ENCODE data around the gene EFNA5.

The EFNA5 gene

DNA sequence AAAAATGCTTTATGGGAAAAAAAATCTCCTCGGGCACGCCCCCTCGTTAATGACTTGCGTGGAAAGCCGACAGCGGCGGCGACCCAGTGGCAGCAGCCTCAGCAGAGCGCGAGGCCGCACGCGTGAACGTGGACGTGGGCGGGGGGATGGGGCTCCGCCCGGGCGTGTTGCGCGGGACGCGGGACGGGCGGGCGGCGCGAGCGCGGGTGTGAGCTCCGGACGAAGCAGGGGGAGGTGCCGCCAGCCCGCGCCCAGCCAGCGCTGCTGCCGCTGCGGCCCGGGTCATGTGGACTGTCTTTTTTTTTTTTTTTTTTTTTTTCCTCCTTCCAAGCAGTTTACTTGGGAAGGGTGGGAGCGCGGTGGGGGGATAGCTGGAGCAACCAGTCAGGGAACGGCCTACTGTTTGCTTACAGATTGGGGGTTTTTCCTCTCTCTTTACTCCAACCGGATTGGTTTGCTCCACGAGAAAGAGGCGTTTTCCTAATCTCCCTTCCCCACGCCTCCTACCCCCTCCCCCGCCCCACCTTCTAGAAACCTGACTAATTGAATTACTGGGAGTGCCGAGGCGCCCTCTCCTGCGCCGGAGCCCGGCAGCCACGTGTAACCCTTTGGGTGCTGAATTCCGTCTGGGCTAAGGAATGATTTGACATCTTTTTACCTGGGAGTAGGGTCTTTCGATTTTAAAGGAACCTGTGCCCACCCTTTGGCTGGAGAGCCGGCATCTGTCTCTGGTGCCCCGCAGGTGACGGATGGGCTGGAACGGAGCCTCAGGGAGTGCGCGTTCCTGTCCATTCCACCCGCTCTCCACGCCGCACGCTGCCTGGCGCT lies 1.7 kb upstream of the EFNA5 start:
- no peak for DNase-seq

DNA sequence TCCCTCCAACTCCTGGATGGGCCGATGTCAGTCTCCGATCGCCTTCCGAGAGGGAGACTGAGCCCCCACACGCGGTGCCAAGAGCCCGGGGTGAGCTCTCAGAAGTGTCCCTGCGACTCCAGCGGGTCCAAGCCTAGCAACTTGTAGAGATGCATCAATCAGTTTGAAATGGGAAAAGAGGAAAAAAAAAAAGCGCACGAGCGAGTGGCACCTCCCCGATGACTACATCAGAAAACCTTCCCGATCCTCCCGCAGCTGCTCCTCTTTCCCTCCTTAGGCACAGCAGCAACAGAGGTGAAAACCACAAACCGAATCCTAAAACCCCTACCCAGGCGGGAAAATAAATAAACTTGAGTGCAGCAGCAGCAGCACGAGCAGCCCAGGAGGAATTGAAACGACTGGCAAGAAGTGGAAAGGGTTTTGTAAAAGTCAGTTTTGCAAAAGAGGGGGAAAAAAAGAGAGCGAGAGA lies 1.0 kb upstream of the EFNA5 start:
- no peak for DNase-seq

DNA sequence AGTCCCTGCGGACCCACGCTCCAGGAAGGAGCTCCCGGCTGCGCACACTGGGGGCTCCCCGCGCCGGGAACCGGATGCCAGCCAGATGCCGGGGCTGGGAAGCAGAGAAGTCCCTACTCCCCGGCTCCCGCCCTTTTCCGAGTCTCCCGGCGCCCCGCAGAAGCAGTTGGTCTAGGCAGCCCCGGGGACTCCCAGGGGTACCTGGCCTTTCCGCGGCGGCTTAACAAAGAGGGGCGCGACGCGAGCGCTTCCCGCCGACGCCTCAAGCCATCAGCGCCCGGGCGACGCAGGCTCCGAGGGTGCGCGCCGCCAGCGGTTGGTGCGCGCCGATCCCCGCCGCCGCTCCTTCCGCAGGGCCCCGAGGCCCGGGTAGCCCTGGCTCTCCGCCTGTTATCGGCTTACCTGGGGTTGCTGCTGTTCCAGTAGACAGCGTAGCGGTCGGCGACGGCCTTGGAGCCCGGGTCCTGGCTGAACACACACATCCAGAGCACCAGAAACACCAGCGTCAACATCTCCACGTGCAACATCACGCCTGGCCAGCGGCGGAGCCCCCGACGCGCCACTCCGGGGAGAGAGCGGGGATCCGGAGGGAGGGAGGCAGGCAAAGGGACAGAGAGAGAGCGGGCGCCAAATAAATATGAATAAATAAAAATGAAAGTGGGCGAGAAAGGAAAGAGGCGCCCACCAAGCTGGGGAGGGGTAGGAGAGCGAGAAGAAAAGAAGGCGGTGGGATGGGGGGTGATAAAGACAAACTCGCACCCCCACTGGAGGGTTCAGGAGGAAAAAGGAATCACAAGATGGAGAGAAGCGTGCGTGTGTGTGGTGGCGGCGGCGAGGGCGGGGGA lies 428 bp downstream of the EFNA5 start:
- DNase-seq: no peak

DNA sequence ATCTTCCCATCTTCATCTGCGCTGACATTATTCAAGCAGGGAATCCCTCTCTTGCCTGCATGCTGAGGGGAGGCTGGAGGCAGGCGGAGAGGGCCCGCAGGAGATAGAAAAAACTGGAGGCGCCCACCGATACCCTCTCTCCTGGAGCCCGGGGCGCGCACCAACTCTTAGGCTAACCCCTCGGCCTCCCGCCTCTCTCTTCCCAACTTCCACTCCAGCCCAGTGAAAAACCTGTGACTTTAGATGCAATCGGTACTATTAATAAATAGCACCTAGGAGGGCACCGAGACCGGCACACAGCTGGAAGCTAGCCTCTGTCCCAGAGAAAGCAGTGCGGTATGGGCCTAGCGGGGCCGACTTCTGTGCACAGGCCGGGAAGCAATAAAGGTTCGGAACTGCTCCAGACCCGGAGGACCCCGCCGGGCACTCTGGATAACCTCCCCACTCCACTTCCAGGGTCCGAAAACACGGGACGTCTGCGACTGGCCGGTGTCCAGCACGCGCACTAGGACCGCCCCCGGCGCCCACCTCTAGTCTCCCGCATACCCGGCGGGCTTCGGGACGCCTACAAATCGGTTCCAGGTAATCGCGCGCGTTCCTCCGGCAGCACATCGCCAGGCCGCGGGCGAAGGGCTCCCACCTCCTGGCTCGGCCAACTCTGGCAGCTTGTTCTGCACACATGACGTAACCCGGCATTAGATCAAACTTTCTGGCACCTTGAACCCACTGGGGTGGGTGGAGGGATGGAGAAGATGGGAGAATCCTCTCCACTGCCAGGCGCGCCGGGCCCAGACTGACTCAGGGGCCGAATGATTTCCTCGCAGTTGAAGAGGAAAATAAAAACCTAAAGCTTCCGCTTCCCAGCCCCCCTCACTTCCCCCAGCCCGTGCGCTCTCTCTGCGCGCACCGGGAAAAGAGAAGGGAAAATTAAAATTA lies 1.4 kb downstream of the EFNA5 start:
- DNase-seq: no peak

DNA sequence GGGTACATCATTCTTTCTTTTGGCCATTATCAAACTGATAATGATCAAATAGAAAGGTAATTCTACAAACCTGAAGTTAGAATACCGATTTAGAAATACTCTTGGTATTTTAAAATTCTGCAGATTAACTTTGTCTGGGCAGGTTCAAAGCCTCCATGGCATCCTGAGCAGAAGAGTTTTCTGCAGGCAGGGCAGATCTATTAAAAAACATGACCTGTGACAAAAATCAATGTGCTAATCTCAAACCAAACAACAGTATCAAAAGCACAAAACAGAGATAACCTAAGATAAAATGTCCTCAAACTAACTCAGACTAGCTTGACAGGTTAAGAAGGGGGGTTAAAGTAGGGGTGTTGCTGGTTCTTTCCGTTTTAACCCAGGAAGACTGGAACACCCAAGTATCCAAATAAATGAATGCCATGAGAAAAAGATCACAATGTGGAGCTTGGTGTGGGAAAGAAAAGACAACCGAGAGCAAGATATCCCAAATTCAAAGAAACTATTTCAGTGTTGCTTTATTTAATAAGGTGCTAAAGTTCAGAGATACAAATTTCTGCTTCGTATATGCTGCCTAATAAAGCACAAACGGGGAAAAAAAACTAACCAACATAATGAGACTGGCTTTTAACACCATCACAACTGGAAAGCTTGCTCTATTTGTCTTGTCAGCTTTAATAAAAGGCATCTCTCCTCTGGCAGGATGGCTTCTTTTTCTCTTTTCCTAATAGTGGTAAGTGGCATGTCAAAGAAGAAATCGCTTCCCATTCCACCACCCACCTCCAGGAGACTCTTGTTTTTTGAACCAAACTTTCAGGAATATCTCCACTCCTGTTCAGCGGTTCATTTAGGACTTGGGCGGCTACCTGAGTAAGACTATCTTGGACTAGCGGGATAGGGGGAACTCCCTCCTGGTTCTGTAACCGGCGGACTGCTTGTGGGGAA lies 2.3 kb downstream of the EFNA5 start:
- no peak for DNase-seq

DNA sequence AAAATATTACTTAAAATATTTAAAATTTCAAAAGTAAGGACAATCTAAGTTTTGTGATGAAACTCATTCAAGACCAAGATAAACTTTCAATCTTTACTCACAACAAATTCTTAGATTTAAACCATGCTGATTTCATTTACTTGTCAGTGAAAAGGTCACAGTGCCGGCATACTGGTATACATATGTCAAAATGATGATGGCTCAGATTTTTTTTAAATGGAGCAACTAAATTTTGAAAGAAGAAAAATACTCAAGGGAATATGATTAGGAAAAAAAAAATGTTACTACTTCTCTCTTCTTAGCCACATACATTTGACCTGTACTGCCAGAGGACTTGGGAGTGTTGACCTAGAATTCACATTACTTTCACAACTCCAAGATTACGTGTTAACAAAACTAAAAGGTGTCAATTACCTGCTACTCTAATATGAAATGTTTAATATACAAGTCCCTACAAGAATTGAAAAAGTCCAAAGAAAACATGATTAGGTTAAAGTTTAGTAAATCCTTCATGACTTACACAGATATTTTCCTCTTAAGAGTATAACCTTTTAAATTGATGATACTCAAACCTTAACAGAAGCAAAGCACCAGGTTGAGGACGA lies 4.6 kb downstream of the EFNA5 start:
- no peak for DNase-seq

DNA sequence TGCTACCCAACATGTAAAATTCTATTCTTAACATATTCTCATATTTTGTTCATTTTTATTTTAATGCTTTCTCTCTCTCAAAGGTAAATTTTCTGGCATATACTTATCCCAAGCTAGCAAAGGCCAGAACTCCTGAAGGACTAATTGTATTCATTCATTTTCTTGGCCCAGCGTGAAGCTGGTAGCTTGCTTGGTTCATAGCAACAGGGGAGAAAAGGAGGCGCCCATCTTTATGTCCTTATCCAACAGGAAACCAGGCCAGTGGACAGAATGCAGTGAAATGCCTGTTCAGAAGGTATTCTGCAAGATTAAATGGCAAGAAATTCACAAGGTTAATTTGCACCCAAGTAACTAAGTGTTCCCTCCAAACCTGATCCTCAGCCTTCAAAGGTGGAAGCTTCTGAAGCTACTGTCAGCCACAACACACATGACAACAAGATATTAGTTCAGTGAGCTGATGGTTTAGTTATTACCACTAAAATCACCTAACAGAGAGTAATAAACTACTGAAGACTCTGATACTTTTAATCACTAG lies 5.6 kb downstream of the EFNA5 start:
- no peak for DNase-seq

DNA sequence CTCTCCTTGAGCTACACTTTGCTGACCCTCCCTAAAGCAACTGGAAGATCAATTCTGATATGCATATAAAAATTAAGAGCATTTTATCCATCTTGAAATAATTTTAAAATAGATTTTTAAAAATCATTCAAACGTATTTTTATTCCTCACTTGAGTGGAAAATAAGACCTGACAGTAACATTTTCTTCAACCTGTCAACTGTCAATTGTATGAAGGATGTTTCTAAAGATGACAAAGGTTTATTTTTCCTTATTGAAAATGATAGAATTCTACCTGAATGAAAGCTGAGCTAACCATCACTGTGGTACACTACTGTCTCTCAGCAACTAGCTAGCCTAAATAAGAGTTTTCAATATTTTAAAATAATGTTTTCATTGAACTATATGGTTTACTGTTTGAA lies 7.0 kb downstream of the EFNA5 start:
- DNase-seq: no peak

DNA sequence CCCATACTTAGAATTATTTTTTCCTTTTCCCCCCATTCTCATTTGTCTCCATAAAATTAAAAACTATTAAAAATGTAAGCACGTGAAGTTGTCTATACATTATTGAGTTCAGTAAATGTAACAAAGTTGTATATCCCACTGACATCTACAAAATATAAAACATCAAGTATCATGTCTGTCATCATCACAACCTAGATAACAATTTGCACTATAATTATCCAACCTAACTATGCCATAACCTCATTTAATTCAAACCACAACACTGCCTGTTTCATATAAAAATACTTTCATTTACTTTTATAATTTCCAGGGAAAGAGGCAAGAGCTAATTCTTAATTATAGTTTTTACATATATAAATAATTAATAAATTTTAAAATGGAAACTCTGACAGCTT lies 9.1 kb downstream of the EFNA5 start:
- no peak for DNase-seq

DNA sequence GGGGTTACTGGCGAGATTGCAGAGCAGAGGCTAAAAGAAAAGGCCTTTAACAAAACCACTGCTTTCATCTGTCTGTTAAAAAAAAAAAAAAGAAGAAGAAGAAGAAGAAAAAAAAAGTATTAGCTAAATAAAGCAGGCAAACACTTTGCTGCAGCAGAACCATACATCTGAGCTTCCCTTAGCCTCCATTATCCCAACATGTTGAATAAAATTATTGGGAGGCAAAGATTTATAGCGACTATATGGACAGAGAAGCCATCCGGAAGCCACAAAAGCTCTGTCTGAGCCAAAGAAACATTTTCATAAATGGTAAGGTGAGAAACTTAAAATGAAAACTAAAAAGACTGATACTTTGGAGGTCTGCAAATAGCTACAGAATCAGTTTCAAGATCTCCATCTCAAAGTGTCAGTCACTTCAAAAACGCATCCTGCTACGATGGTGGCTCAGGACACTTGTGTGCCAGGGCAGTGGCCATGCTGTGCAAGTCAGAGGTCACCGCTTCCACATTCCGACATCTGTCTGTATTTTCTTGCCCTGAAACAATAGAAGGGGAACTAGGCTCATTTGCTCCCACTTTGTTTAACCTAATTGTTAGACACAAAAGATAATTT lies 9.6 kb downstream of the EFNA5 start:
- no peak for DNase-seq

DNA sequence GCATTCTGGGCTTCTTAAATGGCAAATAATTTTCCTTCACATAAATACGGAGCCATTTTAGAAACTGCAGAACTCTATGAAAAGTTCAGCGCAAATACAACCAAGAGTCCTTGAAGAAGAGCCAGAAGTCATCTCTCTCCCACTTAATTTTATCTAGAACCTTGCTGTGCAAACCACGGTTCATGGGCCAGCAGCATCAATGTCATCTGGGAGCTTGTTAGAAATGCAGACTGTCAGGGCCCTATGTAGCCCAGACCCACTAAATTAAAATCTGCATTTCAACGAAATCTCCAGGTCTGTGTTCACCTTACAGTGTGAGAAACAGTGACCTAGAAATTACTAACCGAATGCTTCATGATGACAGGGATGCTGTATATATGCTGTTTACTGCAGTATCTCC lies 12.2 kb downstream of the EFNA5 start:
- DNase-seq: no peak

DNA sequence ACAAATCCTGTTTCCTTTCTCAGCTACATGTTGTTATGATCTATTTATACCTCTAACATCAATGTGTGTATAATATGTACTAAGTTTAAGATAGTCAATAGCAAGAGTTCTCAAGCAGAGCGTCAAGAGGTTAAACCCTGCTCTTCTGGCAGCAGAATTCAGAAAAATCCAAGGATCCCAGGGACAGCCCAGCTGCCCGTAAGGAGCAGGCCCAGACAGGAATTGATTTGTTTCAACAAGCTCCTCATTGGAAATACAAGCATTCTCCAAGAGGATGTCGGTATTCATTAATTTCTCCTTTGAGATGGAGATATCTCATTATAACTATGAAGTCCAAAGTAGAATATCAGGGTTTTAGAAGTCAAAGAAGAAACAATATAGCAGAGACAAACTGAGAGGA lies 14.9 kb downstream of the EFNA5 start:
- DNase-seq: no peak

DNA sequence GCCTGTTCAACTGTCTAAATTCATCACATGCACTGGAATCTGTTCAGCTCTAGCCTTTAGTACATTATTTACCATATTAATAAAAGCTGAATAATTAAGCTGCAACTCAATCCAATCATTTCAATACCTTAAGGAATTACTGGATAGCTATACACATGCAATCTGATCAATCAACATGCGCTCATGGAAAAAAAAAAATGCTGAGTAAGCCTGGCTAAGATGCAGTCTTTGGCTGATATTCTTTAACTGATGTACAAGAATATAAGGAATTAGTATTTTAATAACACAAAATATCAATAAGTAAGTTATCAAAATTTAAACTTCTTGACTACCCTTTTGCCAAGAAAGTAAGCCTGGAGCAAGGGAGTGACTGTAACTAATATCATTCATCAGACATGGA lies 15.9 kb downstream of the EFNA5 start:
- DNase-seq: no peak

DNA sequence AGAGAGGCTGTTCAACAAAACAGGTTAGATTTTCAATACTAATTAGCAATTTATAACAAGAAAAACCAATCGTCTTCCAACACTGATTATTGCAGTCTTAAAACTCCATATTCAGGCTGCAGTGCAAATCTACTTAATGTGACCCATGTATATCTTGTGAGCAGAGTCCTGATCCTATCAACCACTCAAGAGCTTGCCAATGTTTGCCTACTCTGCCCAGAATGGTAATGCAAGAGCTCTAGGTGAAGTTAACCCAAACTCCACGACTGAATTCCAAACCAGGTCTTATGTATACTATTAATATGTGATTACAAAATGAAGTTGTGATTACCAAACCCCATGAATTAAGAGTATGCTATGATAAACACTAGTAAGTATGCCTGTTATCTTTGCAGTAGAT lies 17.1 kb downstream of the EFNA5 start:
- DNase-seq: no peak

DNA sequence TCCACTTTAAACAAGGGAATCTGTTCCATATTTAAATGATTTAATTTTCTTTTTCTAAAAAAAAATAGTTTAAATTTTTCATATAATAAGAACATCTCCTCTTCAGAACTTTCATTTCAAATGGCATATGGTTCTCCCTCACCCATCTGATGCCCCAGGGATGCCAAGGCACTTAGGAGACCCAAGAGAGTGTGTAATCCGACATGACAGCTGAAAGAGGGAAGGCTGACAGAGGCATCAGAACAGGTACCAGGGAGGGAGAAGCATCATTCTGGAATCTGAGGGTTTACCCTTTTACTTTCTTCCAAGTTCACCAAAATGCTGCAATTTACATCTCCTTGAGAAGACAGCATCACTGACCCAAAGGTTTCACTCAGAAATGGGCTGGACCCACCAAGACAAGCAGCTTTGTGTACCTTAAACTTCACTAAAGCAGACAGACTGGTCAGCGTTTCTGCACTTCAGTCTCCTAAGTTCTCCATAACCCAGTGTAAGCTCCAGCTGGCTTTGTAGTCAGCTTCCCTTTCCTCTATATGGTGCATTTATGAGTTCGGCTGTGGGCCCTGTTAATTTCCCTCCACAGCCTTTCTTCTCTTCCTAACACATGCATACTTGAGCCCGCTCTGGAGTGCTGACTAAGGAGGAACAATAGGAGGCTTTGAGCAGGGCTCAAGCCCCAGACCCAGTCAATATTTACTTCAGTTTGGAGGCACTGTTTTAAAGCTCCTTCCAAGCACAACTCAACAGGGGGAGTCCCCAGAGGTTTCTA lies 17.7 kb downstream of the EFNA5 start:
- no peak for DNase-seq

DNA sequence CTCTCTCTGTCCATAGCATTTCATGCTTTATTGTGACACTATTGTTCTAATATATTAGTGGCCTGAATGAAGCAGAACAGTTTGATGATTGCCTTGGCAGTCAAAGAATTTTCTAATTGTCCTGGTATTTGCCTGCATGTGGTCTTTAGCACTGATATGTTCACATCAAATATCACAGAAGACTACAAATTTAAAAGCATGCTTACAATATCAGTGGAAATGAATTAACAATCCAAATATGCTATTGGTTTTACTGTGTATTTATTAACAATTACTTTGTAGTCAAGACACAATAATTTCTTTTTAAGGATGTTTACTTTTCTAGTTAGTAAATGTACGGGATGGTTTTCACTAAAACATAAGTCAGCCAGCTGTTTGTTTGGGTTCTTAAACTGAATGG lies 18.3 kb downstream of the EFNA5 start:
- no peak for DNase-seq

DNA sequence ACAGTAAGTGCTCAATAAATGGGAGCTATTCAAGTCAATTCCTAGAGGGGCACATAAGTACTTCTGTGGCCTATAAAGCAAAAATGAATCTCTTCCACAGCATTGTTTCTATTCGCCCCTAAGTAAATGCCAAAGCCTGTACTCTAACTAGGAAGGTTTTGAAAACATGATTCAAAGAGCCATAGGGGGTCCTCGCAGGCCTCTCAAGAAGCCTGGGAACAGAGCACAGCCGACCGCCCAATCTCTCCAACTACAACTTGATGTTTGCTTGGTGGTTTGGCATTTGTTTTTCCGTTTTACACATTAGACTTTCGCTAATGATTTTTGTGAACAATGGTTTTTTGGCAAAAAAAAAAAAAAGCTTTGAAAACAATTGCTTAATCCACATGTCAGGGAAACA lies 19.4 kb downstream of the EFNA5 start:
- no peak for DNase-seq

DNA sequence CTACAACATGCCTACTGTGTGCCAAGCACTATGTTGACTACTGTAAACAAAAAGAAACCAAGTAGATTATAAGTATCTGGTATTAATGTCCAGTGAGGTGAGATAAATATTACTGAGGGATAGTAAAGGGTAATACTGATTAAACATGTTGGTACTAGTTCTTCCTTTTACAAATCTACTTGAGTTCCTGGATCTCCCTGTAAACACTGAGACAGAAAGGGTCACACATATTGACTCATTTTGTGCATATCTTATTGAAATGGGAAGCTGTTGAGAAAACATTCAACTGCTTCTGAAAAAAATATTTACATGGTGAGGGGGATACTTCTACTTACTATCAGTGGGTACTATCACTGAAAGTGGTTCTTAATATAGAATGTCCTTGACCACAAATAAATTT lies 24.3 kb downstream of the EFNA5 start:
- no peak for DNase-seq

DNA sequence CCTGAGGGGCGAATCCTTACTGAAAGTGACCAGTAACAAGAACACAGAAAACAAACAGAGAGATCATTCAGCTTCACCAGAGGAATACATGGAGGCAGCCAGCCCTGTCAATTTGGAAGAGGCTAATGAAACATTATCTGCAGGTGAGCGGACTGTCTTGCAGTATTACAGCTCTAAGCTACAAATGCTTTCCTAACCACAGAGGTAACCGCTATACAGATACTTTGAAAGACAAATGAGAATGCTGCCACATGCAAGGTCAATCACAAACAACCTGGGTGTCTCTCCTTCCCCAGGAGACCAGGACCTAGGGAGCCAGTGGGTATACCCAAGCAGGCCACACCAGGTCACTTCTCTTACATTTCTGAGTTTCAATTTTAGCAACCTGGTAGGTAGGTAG lies 30.2 kb downstream of the EFNA5 start:
- no peak for DNase-seq

DNA sequence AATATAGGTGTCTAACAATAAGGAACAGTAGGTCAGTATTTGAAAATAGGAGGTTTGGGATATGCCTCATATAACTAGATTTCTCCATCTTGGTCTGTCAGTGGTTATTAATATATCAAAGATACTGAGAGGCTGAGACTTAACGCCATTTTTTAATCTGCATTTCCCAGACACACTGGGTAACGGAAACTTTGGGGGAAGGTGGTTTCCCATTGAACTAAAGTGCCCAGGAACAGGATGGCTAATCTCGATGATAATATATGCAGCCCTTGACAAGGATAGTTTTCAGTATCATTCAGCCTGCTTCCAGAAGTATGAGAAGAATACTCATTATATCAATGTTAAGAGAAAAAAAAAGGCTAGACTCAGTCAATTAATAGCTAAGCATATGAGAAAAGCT lies 30.7 kb downstream of the EFNA5 start:
- no peak for DNase-seq

Data from GF-D8 (cell line).